ENCODE results near the gene ZNF598.

ZNF598 gene

GRCh38 chr16:1984347-1985225 is 25.0 kb downstream of the ZNF598 start:
- H3K27me3 ChIP-seq (ENCODE audit: control insufficient read depth, low read length), result peaks cover 44% of the 10 kb centered on the region
- no peaks in the 10 kb centered on the region for H3K9me3 ChIP-seq (ENCODE audit: control insufficient read depth, insufficient read depth, low read length)
- H3F3A ChIP-seq (ENCODE audit: control insufficient read depth, insufficient read depth), result peaks cover 17% of the 10 kb centered on the region
- peaks cover 27% of the 10 kb centered on the region for H3K36me3 ChIP-seq (ENCODE audit: control insufficient read depth, low read length)
- peaks cover 17% of the 10 kb centered on the region for H3K79me2 ChIP-seq (ENCODE audit: control insufficient read depth, low read length)
- TF ChIP-seq CTCF (IDR thresholded peaks at IDR 0.05; ENCODE audit: low read depth, low read length, poor library complexity, severe bottlenecking) (no peak), EZH2phosphoT487 (IDR thresholded peaks at IDR 0.05; ENCODE audit: borderline replicate concordance, low read length) (no peak)
- H4K20me1 ChIP-seq (ENCODE audit: control insufficient read depth, insufficient read depth, low read depth, low read length), result no peaks in the 10 kb centered on the region
- peak overlapping the region; percentile 37 for H3K27ac ChIP-seq (ENCODE audit: low read depth, low read length)
- no peaks in the 10 kb centered on the region for H3K9me2 ChIP-seq (replicated peaks; ENCODE audit: control insufficient read depth, low read length)
- peak overlapping the region; percentile 99 for H3K4me2 ChIP-seq (ENCODE audit: low read length)
- H3K4me1 ChIP-seq (ENCODE audit: control insufficient read depth, low read length), result peaks cover 30% of the 10 kb centered on the region
- peak overlapping the region; percentile 98 for H3K4me3 ChIP-seq (ENCODE audit: low read length)

GRCh38 chr16:1983544-1984346 is 25.9 kb downstream of the ZNF598 start, which contains the start of gene GFER:
Gene GFER (plus strand): TSS chr16:1984193. CDS start chr16:1984219, 26 bp downstream.
- Histone ChIP-seq H3K9me2 (replicated peaks; ENCODE audit: control insufficient read depth, low read length) (no peaks in the 10 kb centered on the region), H3K4me3 (ENCODE audit: low read length) (peak within 1 kb of the TSS; percentile 98), H3F3A (ENCODE audit: control insufficient read depth, insufficient read depth) (peaks cover 12% of the 10 kb centered on the region), H3K4me2 (ENCODE audit: low read length) (peak within 1 kb of the TSS; percentile 99), H3K79me2 (ENCODE audit: control insufficient read depth, low read length) (peaks cover 17% of the 10 kb centered on the region), H3K9me3 (ENCODE audit: control insufficient read depth, insufficient read depth, low read length) (no peaks in the 10 kb centered on the region), H3K27ac (ENCODE audit: low read depth, low read length) (peak within 1 kb of the TSS; percentile 37), H3K36me3 (ENCODE audit: control insufficient read depth, low read length) (peaks cover 29% of the 10 kb centered on the region), H3K4me1 (ENCODE audit: control insufficient read depth, low read length) (peaks cover 25% of the 10 kb centered on the region), H3K27me3 (ENCODE audit: control insufficient read depth, low read length) (peaks cover 39% of the 10 kb centered on the region), H4K20me1 (ENCODE audit: control insufficient read depth, insufficient read depth, low read depth, low read length) (no peaks in the 10 kb centered on the region)
- TF ChIP-seq EZH2phosphoT487 (IDR thresholded peaks at IDR 0.05; ENCODE audit: borderline replicate concordance, low read length), result peak; percentile 86; the same call in 1 of the 2 replicates
- TF ChIP-seq CTCF (IDR thresholded peaks at IDR 0.05; ENCODE audit: low read depth, low read length, poor library complexity, severe bottlenecking), result peak; percentile 62

- no peak overlapping the region for H3K27ac ChIP-seq (ENCODE audit: low read depth, low read length)
These were observed 26.6 kb downstream of the ZNF598 start for GRCh38 chr16:1982991-1983543.

More at GRCh38 chr16:1982991-1983543, 26.6 kb downstream of the ZNF598 start:
- peak overlapping the region; percentile 99 for H3K4me2 ChIP-seq (ENCODE audit: low read length)
- H4K20me1 ChIP-seq (ENCODE audit: control insufficient read depth, insufficient read depth, low read depth, low read length), result no peaks in the 10 kb centered on the region
- H3K27me3 ChIP-seq (ENCODE audit: control insufficient read depth, low read length), result peaks cover 37% of the 10 kb centered on the region
- H3K4me3 ChIP-seq (ENCODE audit: low read length), result peak overlapping the region; percentile 98
- H3K9me3 ChIP-seq (ENCODE audit: control insufficient read depth, insufficient read depth, low read length), result no peaks in the 10 kb centered on the region
- peaks cover 17% of the 10 kb centered on the region for H3K79me2 ChIP-seq (ENCODE audit: control insufficient read depth, low read length)
- TF ChIP-seq CTCF (IDR thresholded peaks at IDR 0.05; ENCODE audit: low read depth, low read length, poor library complexity, severe bottlenecking) (no peak), EZH2phosphoT487 (IDR thresholded peaks at IDR 0.05; ENCODE audit: borderline replicate concordance, low read length) (no peak)
- H3K9me2 ChIP-seq (replicated peaks; ENCODE audit: control insufficient read depth, low read length), result no peaks in the 10 kb centered on the region
- H3F3A ChIP-seq (ENCODE audit: control insufficient read depth, insufficient read depth), result peaks cover 8% of the 10 kb centered on the region
- peaks cover 25% of the 10 kb centered on the region for H3K4me1 ChIP-seq (ENCODE audit: control insufficient read depth, low read length)
- peaks cover 36% of the 10 kb centered on the region for H3K36me3 ChIP-seq (ENCODE audit: control insufficient read depth, low read length)
